Panc1 (cell line): ENCODE data around the gene ELL2.

ENCODE experiments used
- TCF7L2 ChIP-seq: IDR thresholded peaks from 2 replicates; pipeline ENCODE4 v1.6.1; 2011; ENCODE audit warnings: mild to moderate bottlenecking, low read depth, low read length, inconsistent platforms
- TF ChIP-seq, protein P1 (sequence below): fragments of 450-650 bp; IDR thresholded peaks from 2 replicates; pipeline ENCODE4 v1.5.1; 2017; ENCODE audit warnings: mild to moderate bottlenecking

DNA sequence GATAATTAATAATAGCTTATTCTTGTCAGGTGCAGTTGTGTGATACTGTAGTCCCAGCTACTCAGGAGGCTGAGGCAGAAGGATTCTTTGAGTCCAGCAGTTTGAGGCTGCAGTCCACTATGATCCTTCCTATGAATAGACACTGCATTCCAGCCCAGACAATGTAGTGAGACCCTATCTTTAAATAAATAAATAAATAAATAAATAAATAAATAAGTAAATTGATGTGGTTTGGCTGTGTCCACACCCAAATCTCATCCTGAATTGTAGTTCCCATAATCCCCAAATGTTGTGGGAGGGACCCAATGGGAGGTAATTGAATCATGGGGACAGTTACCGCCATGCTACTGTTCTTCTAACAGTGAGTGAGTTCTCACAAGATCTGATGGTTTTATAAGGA lies 5.6 kb upstream of the ELL2 start:
- TF ChIP-seq, protein P1, sequence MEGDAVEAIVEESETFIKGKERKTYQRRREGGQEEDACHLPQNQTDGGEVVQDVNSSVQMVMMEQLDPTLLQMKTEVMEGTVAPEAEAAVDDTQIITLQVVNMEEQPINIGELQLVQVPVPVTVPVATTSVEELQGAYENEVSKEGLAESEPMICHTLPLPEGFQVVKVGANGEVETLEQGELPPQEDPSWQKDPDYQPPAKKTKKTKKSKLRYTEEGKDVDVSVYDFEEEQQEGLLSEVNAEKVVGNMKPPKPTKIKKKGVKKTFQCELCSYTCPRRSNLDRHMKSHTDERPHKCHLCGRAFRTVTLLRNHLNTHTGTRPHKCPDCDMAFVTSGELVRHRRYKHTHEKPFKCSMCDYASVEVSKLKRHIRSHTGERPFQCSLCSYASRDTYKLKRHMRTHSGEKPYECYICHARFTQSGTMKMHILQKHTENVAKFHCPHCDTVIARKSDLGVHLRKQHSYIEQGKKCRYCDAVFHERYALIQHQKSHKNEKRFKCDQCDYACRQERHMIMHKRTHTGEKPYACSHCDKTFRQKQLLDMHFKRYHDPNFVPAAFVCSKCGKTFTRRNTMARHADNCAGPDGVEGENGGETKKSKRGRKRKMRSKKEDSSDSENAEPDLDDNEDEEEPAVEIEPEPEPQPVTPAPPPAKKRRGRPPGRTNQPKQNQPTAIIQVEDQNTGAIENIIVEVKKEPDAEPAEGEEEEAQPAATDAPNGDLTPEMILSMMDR = no peak
- no peak for TF ChIP-seq TCF7L2
